ENCODE data around the gene PFN3.

Gene PFN3, protein sequence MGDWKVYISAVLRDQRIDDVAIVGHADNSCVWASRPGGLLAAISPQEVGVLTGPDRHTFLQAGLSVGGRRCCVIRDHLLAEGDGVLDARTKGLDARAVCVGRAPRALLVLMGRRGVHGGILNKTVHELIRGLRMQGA

DNA sequence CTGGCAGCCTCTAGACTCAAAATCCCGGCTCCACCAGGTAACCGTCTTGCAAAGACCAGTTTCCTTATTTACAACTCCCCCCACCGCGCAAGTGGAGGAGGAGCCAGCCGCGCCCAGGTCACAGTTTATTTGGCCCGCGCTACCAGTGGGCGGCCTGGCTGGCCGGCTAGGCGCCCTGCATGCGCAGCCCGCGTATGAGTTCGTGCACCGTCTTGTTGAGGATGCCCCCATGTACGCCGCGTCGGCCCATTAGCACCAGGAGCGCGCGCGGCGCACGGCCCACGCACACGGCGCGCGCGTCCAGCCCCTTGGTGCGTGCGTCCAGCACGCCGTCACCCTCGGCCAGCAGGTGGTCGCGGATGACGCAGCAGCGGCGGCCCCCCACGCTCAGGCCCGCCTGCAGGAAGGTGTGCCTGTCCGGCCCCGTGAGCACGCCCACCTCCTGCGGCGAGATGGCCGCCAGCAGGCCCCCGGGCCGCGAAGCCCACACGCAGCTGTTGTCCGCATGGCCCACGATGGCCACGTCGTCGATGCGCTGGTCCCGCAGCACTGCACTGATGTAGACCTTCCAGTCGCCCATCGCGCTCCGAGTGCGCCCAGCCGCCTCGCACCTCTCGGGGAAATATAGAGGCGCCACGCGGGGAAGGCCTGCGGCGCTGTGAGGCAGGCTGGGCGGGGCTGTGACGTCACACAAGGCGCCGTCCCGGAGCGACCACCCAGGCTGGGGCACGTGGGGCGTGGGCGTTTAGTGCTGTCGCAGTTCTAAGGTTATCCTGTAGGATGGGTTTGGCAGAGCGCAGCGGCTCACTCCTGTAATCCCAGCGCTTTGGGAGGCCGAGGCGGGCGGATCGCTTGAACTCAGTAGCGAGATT, at the start of gene PFN3:
PFN3 (minus strand) TSS at position 665 of the 872 bp plus-strand sequence; CDS start at position 580, 85 bp downstream.
- Histone ChIP-seq H3K9me3 (ENCODE audit: control insufficient read depth, low read length) (no peaks in the 10 kb centered on the region), H3K9ac (ENCODE audit: low read length) (no peak within 1 kb of the TSS), H3K4me1 (ENCODE audit: control insufficient read depth, insufficient read depth, low read length) (peaks cover 12% of the 10 kb centered on the region), H3K27me3 (replicated peaks; ENCODE audit: control insufficient read depth, insufficient read depth, low read length) (peaks cover 60% of the 10 kb centered on the region), H3K4me3 (ENCODE audit: low read length) (no peak within 1 kb of the TSS), H3K36me3 (ENCODE audit: control insufficient read depth, insufficient read depth, low read length, severe bottlenecking) (no peaks in the 10 kb centered on the region)
- DNase-seq (ENCODE audit: low read depth), result no peak

DNA sequence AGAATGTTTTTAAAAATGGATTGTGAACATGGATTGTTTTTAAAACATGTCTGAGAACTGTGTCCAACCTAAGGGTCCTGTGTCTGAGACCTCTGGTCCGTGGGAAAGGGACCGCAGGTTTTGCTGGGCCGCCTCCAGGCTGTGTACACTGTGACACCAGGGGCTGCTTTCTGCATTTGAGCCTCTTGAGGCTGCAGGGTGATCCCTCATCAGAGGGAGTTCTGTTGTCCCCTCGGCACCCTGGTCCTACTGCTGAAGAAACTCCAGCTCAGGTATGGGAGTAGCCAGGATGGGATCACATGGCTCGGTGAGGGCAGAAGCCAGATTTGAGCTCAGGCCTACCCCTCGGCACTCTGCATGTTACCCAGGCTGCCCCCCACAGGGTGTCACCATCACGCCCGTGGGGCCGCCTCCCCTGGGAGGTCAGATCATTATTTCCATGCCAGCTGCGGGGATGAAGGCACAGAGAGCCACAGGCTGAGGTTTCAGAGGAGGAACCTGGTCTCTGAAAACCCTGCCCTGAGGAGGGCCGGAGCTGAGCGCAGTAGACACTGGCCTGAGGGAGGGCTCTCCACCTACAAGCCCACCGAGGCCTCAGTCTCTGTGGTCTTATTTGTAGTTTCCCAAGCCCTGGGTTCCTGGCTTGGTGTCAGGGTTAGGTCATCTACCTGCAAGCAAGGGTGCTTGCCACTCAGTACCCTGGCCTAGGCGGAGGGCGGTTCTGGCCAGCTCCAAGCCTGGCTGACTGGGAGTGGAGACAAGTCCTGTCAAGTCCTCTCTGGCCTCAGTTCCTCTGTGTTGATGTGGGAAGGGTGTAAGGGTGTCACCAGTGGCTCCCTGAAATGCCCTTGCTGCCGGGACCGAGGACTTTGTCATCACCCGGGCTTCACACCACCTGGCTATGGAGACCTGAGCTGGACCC, 48.9 kb upstream of the PFN3 start:
- Histone ChIP-seq H3K36me3 (ENCODE audit: control insufficient read depth, insufficient read depth, low read length, severe bottlenecking) (no peaks in the 10 kb centered on the region), H3K9me3 (ENCODE audit: control insufficient read depth, low read length) (no peaks in the 10 kb centered on the region), H3K4me1 (ENCODE audit: control insufficient read depth, insufficient read depth, low read length) (peaks cover 18% of the 10 kb centered on the region), H3K4me3 (ENCODE audit: low read length) (no peak overlapping the region), H3K27me3 (replicated peaks; ENCODE audit: control insufficient read depth, insufficient read depth, low read length) (no peaks in the 10 kb centered on the region), H3K9ac (ENCODE audit: low read length) (no peak overlapping the region)
- DNase-seq (ENCODE audit: low read depth), result no peak

- Histone ChIP-seq H3K27me3 (replicated peaks; ENCODE audit: control insufficient read depth, insufficient read depth, low read length) (no peaks in the 10 kb centered on the region), H3K9ac (ENCODE audit: low read length) (no peak overlapping the region), H3K36me3 (ENCODE audit: control insufficient read depth, insufficient read depth, low read length, severe bottlenecking) (no peaks in the 10 kb centered on the region), H3K9me3 (ENCODE audit: control insufficient read depth, low read length) (no peaks in the 10 kb centered on the region), H3K4me1 (ENCODE audit: control insufficient read depth, insufficient read depth, low read length) (peaks cover 13% of the 10 kb centered on the region), H3K4me3 (ENCODE audit: low read length) (no peak overlapping the region)
- DNase-seq (ENCODE audit: low read depth), result no peak
Measured at GRCh38 chr5:177448244-177448950, 47.9 kb upstream of the PFN3 start.

GRCh38 chr5:177447611-177448243, 47.3 kb upstream of the PFN3 start:
- DNase-seq (ENCODE audit: low read depth), result peak; percentile 68
- no peak overlapping the region for H3K9ac ChIP-seq (ENCODE audit: low read length)
- no peak overlapping the region for H3K4me3 ChIP-seq (ENCODE audit: low read length)
- no peaks in the 10 kb centered on the region for H3K9me3 ChIP-seq (ENCODE audit: control insufficient read depth, low read length)
- H3K27me3 ChIP-seq (replicated peaks; ENCODE audit: control insufficient read depth, insufficient read depth, low read length), result no peaks in the 10 kb centered on the region
- peaks cover 13% of the 10 kb centered on the region for H3K4me1 ChIP-seq (ENCODE audit: control insufficient read depth, insufficient read depth, low read length)
- no peaks in the 10 kb centered on the region for H3K36me3 ChIP-seq (ENCODE audit: control insufficient read depth, insufficient read depth, low read length, severe bottlenecking)

- Histone ChIP-seq H3K36me3 (ENCODE audit: control insufficient read depth, insufficient read depth, low read length, severe bottlenecking) (peaks cover 3% of the 10 kb centered on the region), H3K9ac (ENCODE audit: low read length) (peak overlapping the region; percentile 72), H3K4me1 (ENCODE audit: control insufficient read depth, insufficient read depth, low read length) (peaks cover 13% of the 10 kb centered on the region), H3K27me3 (replicated peaks; ENCODE audit: control insufficient read depth, insufficient read depth, low read length) (no peaks in the 10 kb centered on the region), H3K9me3 (ENCODE audit: control insufficient read depth, low read length) (no peaks in the 10 kb centered on the region), H3K4me3 (ENCODE audit: low read length) (peak overlapping the region; percentile 82)
- DNase-seq (ENCODE audit: low read depth), result peak; percentile 74
Measured at GRCh38 chr5:177447066-177447610, 46.7 kb upstream of the PFN3 start.

DNA sequence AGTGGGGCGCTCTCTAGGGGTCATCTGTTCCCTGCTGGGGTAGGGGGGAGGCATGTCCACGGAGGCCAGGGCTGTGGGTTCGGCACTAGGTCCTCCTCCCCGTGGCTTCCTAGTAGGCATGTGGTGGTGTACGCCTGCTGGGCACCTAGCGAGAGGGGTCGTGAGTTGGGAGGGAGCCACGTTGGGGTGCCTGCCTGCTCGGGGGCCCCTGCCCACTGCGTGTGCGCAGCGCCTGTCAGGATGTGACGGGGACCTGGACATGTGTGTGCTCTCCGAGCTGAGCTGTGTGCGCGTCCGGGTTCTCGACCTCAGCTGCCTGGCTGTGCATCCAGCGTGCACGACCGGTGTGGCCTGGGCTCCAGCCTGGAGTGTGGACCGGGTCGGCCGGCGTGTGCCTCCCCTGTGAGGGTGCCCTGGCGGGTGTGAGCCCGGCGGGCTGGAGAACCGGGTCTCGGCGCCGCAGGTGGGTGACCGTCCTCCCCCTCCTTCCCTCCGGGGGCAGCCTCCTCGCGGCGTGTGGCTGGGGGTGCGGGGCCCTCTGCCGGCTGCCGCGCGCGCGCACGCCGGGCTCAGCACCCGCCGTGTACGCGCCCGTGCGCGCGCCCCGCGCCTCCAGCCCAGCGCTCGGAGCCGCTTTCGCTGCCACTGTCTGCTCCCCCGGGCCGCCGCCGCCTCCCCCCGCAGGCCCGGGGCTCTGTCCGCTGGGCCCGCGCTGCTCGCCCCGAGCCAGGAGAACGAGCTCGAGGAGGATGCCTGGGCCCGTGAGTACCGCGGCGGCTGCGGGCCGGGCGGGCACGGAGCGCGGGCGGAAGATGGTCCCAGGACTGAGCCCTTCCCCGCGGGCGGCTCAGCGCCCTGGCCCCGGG, 46.0 kb upstream of the PFN3 start, which contains the start of gene PRR7:
PRR7 (plus strand) TSS at position 615 of the 866 bp plus-strand sequence. CDS start 8,254 bp downstream, outside the sequence.
- H3K9ac ChIP-seq (ENCODE audit: low read length), result peak within 1 kb of the TSS; percentile 72
- no peaks in the 10 kb centered on the region for H3K9me3 ChIP-seq (ENCODE audit: control insufficient read depth, low read length)
- H3K4me3 ChIP-seq (ENCODE audit: low read length), result peak within 1 kb of the TSS; percentile 82
- H3K36me3 ChIP-seq (ENCODE audit: control insufficient read depth, insufficient read depth, low read length, severe bottlenecking), result peaks cover 3% of the 10 kb centered on the region
- no peaks in the 10 kb centered on the region for H3K27me3 ChIP-seq (replicated peaks; ENCODE audit: control insufficient read depth, insufficient read depth, low read length)
- H3K4me1 ChIP-seq (ENCODE audit: control insufficient read depth, insufficient read depth, low read length), result peaks cover 13% of the 10 kb centered on the region
- DNase-seq (ENCODE audit: low read depth), result peak; percentile 83

DNA sequence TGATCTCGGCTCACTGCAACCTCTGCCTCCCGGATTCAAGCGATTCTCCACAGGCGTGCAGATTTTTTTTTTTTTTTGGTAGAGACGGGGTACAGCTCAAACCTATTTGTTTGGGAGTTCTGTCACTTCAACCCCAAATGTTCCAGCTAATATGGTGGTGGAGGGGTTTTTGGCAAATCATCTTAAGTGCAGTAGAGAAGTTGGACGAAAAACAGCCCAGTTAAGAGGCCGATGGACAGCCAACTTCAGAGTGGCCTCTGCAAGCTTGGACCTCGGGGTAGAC, 45.4 kb upstream of the PFN3 start:
- H3K36me3 ChIP-seq (ENCODE audit: control insufficient read depth, insufficient read depth, low read length, severe bottlenecking), result peaks cover 3% of the 10 kb centered on the region
- H3K9ac ChIP-seq (ENCODE audit: low read length), result peak overlapping the region; percentile 72
- no peaks in the 10 kb centered on the region for H3K9me3 ChIP-seq (ENCODE audit: control insufficient read depth, low read length)
- no peaks in the 10 kb centered on the region for H3K27me3 ChIP-seq (replicated peaks; ENCODE audit: control insufficient read depth, insufficient read depth, low read length)
- H3K4me1 ChIP-seq (ENCODE audit: control insufficient read depth, insufficient read depth, low read length), result peaks cover 13% of the 10 kb centered on the region
- H3K4me3 ChIP-seq (ENCODE audit: low read length), result peak overlapping the region; percentile 82
- DNase-seq (ENCODE audit: low read depth), result no peak

DNA sequence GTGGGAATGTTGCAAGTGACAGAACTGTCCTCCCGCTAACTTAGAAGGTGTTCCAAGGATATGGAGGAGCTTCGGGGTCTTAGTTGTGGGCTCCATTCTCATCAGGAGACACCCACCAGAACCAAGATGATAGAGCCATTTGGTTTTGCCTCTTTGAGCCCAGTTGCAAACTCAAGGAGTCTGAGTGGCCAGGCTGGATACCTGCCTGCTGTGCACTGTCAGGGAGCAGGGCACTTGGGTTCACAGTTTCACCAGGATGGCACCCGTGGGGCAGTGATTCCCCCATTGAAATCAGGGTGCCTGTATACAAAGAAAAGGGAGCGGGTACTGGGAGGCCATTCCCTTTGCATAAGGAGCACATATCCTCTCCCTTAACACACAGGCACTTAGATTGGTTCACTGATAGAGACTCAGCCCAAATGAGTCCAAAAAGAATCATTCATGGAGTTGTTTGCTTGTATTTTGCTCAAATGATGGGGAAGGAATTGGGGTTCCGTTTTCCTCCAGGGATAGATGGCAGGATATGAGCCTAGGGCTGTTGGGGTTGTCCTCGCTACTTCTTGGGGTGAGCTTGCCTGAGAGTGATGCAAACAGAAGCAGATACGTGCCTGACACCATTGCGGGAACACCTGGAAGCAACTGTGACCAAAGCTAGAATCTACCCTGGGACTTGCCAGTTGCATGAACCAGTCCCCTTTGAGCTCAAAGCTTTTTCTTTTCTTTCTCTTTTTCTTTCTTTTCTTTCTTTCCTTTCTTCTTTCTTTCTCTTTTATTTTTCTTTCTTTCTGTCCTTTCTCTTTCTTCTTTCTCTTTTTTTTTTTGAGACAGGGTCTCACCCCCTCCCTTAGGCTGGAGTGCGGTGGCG, 44.8 kb upstream of the PFN3 start:
- no peaks in the 10 kb centered on the region for H3K27me3 ChIP-seq (replicated peaks; ENCODE audit: control insufficient read depth, insufficient read depth, low read length)
- no peaks in the 10 kb centered on the region for H3K9me3 ChIP-seq (ENCODE audit: control insufficient read depth, low read length)
- no peak for DNase-seq (ENCODE audit: low read depth)
- H3K9ac ChIP-seq (ENCODE audit: low read length), result no peak overlapping the region
- H3K4me1 ChIP-seq (ENCODE audit: control insufficient read depth, insufficient read depth, low read length), result peaks cover 13% of the 10 kb centered on the region
- peaks cover 3% of the 10 kb centered on the region for H3K36me3 ChIP-seq (ENCODE audit: control insufficient read depth, insufficient read depth, low read length, severe bottlenecking)
- H3K4me3 ChIP-seq (ENCODE audit: low read length), result no peak overlapping the region
